NCI-H2081 treated with DMSO at 0.1 percent for 48 hours (cell line): ENCODE results near the gene GPR31.
"Not testable (repeated sequence)": the region's sequence is repeated elsewhere in the genome, so short reads cannot be mapped to it uniquely, and the experiment has no call there.

Source experiments
- DNase-seq: peaks from one replicate; lab custom pipeline; 2025; lab: John Stamatoyannopoulos, UW

GPR31 gene

GRCh38 chr6:167167699-167168098, 9.9 kb upstream of the GPR31 start:
- DNase-seq, result not testable (repeated sequence)

GRCh38 chr6:167165858-167166471, 8.2 kb upstream of the GPR31 start:
- no peak for DNase-seq

- DNase-seq, result no peak
Measured at GRCh38 chr6:167164261-167164660, 6.5 kb upstream of the GPR31 start.

DNA sequence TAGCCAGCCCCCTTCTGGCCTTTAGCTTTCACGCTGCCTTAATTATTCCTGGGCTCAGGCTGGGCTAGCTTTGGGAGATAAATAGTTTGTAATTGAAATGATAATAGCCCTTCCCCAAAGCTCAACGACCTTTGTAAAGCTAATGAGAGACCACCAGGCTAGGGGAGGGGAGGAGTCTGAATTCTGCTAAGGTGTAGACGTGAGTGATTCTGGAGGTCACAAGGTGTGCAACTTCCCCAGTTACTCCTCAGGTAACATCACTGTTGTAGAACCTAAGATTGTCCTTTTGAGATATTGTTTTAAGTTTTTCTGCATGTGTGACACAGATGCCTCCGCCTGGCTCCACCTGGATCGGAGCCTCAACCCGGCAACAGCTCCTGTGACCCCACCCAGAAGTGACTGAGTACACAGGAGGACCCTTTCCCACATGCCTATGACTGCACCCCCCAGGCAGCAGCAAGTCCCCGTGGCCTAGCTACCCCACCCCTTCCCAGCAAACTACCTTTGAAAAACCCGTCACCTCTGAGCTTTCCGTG, 5.8 kb upstream of the GPR31 start:
- DNase-seq, result no peak

GRCh38 chr6:167162591-167162990, 4.8 kb upstream of the GPR31 start:
- no peak for DNase-seq

DNA sequence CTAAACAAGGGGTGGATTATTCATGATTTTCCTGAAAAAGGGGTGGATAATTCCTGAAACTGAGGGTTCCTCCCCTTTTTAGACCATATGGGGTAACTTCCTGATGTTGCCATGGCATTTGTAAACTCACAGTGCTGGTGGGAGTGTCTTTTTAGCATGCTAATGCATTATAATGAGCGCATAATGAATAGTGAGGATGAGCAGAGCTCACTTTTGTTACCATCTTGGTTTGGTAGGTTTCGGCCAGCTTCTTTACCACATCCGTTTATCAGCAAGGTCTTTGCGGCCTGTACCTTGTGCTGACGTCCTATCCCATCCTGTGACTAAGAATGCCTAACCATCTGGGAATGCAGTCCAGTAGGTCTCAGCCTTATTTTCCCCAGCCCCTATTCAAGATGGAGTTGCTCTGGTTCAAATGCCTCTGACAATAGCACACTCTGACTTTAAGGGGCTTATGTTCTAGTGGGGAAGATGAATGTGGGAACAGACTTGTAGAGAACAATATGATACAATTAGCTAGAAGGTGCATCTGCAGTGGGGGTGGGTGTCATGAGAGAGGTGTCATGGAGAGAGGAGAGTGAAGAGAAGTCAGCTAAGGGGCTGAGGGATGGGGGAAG, 4.2 kb upstream of the GPR31 start:
- no peak for DNase-seq

DNA sequence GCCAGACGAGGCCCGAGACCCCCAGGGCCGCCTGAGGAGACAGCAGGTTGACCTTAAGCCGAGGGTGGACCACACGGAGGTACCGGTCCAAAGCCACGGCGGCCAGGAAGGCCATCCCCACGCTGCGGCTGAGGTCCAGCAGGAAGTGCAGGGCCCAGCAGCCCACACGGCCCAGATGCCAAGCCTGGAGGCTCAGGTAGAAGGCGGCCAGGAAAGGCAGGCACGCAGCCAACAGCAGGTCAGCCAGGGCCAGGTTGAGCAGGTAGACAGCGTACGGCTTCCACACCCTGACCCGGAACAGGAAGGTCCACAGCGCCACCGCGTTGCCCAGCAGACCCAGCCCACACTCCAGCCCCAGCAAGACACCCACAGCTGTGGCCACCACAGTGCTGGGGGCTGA, 366 bp downstream of the GPR31 start:
- DNase-seq, result no peak

- no peak for DNase-seq
Measured at GRCh38 chr6:167154895-167155294, 2.9 kb downstream of the GPR31 start.

GRCh38 chr6:167154291-167154690, 3.5 kb downstream of the GPR31 start:
- no peak for DNase-seq

DNA sequence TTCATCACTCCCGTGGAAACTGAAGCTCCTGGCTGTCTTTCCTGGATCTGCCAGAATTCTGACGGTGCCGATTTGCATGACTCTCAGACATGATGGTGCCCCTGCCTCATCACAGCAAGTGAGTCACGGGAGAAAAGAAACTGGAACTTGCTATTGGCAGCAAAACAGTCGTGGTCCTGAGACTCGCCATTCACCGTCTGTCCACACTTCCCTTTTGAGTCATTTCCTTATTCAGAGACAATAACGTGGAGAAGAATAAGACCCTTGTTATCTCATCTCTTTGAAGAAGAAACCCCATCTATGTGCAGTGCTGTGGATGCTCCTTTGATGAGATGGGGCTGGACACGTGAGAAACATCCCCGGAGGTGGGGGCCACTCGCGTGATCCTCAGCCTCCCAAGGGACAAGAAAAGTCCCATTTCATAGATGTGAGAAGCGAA, 4.2 kb downstream of the GPR31 start:
- DNase-seq, result no peak

- DNase-seq, result no peak
Measured at GRCh38 chr6:167152862-167153261, 4.9 kb downstream of the GPR31 start.

DNA sequence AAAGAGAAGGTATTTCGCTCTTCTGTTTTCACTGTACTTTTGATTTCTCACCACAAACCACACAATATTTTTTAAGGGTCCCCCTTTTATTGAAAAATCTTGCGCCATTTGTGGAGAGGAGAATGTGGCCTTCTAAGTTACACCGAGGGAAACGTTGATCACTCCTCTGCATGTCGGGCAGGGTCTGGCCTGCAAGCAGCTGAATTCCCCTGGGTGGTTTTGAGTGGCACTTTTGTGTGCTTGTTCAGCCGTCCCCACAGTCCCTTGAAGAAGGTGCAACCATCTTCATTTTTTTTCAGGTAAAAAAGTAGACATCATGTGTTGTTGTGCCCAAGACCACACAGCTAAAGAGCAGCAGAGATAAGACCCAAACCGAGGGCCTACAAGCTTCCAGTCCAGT, 6.1 kb downstream of the GPR31 start:
- DNase-seq, result no peak

DNA sequence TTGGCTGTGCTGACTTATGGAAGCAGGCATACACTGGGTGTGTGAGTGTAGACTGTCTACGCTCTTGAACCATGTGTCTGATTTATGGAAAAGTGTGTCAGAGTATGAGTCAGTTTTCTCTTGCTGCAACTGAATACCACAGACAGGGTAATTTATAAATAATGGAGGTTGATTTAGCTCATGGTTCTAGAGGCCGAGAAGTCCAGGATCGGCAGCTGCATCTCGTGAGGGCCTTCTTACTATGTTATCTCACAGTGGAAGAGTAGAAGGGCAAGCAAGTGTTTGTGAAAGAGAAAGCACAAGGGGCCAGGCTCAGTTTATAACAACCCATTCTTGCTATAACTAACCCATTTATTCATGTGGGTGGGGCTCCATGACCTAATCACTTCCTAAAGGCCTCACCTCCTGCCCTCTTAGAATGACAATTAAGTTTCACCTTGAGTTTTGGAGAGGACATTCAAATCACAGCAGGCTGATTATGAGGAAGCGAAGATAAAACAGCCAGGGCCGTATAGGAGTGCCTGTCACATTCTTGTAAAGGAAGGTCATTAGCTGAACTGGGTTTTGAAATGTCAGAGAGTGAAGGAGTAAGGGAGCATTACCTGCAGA, 6.7 kb downstream of the GPR31 start:
- DNase-seq, result no peak

DNA sequence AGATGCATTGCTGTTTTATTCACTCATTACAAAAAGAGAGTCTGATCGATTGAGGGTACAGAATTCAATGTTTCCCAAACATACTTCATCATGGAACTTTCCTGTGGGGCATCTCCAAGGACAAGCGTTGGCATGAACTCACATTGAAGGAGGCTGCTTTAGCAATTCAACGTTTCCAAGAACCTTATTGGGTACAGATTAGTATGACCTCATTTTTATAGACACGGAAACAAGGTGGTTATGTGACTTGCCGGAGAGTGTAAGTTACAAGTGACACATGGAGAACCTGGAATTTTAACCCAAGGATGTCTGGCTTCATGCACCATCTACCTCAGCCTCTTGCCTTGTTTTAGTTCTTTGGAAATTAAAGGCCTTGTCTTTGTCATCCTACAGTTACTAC, 8.8 kb downstream of the GPR31 start:
- no peak for DNase-seq

GRCh38 chr6:167148021-167148420, 9.8 kb downstream of the GPR31 start:
- no peak for DNase-seq

DNA sequence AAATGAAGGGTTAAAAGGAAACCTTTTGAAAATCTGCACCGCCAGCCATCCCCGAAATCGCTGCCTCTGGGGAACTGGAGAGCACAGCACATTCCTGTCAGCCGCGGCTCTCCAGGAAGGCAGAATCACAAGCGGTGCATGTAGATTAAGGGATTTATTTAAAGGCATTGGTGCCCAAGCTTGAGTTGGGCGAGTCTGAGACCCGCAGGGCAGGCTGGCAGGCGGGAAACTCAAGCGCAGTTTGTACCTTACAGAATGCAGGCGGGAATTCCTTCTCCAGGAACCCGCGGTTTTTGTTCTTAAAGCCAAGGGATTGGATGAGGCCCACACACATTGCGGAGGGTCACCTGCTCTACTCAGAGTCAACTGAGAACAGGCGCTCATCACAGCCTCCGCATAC, 10.8 kb downstream of the GPR31 start:
- no peak for DNase-seq

DNA sequence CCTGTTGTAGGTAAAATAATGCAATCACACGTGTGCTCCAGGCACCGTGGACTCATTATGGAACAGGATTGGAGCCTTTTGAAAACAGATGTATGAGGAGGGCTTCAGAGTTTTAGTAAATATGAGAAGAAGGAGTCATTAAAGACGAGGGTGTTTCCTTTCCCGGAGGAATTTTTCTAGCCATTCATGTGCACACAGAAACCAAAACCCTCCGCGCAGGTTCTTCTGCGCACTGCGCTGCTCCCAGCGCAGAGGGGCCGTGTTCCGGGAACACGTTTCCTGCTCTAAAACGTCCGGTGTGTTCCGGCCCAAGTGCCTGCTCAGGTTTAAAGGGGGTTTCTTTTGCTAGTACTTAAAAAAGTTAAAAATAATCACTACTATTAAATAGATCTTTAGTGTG, 11.6 kb downstream of the GPR31 start:
- no peak for DNase-seq

DNA sequence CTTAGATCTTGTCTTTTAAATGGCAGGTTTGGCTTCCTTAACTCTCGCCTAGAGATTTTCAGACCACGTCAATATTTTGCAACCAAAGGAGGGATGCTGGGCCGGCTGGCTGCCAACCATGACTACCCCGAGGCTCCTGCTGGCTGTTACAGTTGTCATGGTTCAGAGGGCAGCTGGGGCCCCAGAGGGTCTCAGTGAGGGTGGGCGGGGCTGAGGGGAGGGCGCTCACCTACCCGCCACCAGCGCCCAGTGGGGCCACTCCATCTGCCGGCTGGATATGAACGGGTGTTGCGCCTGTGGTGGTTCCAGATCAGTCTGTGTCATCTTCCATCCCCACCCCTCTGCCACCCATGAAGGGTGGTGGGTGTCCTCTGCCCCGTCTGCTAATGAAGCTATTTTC, 12.3 kb downstream of the GPR31 start:
- no peak for DNase-seq

GRCh38 chr6:167143041-167143440, 14.7 kb downstream of the GPR31 start:
- DNase-seq, result no peak

- no peak for DNase-seq
Measured at GRCh38 chr6:167142433-167142761, 15.4 kb downstream of the GPR31 start.

DNA sequence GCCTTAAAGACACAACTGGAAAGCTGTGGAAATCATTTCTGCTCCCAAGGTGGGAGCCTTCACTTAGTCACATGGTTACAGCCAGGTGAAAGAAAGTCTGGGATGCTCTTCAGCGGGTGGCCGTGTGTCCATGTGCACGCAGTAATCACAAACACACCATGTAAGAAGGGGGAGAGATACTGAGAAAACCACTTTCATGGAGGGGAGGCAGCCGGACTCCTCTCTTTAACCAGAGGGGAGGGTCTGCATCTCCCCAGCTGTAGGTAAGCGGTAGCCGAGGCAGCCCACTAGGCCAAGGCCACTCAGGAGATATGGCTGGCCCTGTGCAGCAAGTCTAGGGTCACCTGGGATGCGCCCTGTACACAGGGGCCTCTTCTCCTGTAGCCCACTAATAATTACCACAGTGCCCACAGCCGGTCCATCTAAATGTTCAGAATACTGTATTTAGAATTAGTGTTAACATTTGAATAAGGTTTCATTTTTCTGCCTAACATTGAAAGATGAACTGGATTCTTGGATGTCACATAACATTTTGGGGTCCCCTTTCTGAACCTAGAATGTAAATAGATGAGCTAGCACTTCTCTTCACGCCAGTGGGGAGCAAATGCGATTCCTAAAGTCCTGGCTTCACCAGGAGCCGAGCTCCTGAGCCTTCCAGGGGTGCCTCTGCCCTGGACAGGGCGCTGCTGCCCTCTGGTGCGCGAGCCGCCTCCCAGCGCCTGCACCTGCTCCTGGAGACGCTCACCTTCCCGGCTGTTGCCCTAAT, 15.9 kb downstream of the GPR31 start:
- no peak for DNase-seq

DNA sequence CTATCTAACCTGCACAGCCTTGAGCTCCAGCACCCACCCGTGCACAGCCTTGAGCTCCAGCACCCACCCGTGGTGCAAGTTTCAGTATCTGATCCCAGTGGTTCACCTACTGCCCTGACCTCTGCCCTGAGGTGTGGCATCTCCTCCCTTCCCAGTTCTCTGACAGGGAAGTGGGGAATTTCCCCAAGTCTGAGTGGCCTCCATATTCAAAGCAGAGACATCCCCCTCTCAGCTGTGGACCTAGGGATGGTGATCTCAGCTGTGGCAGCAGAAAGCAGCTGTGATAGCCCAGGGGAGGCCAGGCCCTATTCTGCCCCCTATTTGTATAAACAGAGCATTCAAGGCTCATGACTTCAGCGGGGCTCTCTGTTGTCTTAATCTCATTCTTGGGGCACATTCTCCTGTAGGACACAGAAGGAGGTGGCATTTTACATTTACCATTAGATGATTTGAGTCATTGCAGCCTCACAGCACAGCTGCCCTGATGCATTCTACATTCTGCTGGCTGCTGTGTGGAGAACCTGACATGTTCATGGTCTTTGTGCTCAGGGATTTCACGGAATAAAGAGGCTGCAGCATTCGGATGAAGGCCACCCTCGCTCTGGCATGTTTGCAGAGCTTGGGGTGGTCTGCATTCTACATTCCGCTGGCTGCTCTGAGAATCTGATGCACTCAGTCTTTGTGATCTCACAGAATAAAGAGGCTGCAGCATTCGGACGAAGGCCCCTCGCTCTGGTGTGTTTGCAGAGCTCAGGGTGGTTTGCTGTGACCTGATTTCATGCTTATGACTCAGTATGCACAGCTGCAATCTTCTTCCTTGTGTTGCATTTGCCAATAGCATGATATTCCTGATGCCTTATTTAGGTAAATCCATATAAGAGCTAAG, 16.9 kb downstream of the GPR31 start:
- no peak for DNase-seq
